Prostate gland (tissue), 2 donors: ENCODE measurements around the gene FXYD2. TPM values are rescaled to one million over a fixed set of nuclear protein-coding genes. Genes with fewer than 3 reads are reported as not detected.

Experiments
- DNase-seq: peaks from one replicate; pipeline ENCODE4 v3.0.0-alpha.2; 2019; ENCODE audit warnings: low spot score
- H3K27ac ChIP-seq, 2 donors: fragments of 200-600 bp; sonication (generic); 2 replicates each; pipeline ENCODE4 v1.5.1; 2017 to 2019
- H3K27me3 ChIP-seq: fragments of 200-600 bp; sonication (generic); replicated peaks from 2 replicates; pipeline ENCODE4 v1.5.1; 2019; ENCODE audit not compliant: insufficient read depth
- H3K36me3 ChIP-seq, 2 donors: fragments of 200-600 bp; sonication (generic); 1 replicate in 1 of 2; 2 replicates in 1 of 2; pipeline versions ENCODE4 v1.5.1 to v1.8.1; 2017 to 2019
- H3K4me1 ChIP-seq: fragments of 200-600 bp; sonication (generic); replicated peaks from 2 replicates; pipeline ENCODE4 v1.5.1; 2019
- H3K4me3 ChIP-seq, 2 donors: fragments of 200-600 bp; sonication (generic); 2 replicates each; pipeline ENCODE4 v1.5.1; 2017 to 2019
- H3K9me3 ChIP-seq: fragments of 200-600 bp; sonication (generic); 2 replicates; pipeline ENCODE4 v1.5.1; 2017
- CTCF ChIP-seq, 4 experiments: fragments of 200-600 bp in 2 of 4; fragments of 450-650 bp in 2 of 4; sonication (generic) in 2 of 4; IDR thresholded peaks; 1 replicate in 3 of 4; 2 replicates in 1 of 4; pipeline ENCODE4 v1.5.1; 2016 to 2019; ENCODE audit warnings: antibody characterized with exemption in 4 of 4, mild to moderate bottlenecking in 2 of 4, moderate library complexity in 2 of 4
- POLR2A ChIP-seq: fragments of 450-650 bp; IDR thresholded peaks from one replicate; pipeline ENCODE4 v1.6.1; 2016; ENCODE audit warnings: antibody characterized with exemption, mild to moderate bottlenecking
- POLR2AphosphoS5 ChIP-seq: sonication (generic); formaldehyde crosslinking; IDR thresholded peaks from one replicate; pipeline ENCODE4 v1.6.1; 2017; ENCODE audit warnings: antibody characterized with exemption
- WGBS: methylation state at CpG from one replicate; pipeline ENCODE4 v1.1.5; 2018; 5-methylcytosine and 5-hydroxymethylcytosine counted together
- intact Hi-C: fragments of 100-400 bp; cut with DNase I; formaldehyde crosslinking; loops from one replicate; pipeline ENCODE4 v1.14.2; 2022
- total RNA-seq, 2 donors: library from RNA; depleted of rRNA; stranded (reverse); fragments of >200 nt; gene quantifications; one replicate each; pipeline ENCODE4 v1.1.0, GENCODE V29; 2016

The FXYD2 gene
- total RNA-seq, 2 donors from 2014 or later: 0.87 to 1.8 TPM

- intact Hi-C loops: loop anchor here (5.0 kb wide), 3 partner anchors 128 to 377 kb away; no protein-coding TSS in a partner anchor
- TF ChIP-seq POLR2A (no peak), POLR2AphosphoS5 (no peak), CTCF (IDR thresholded peaks at IDR 0.05) (peak in 2 of 4 experiments; percentile 26 to 56)
- Histone ChIP-seq H3K27ac (no peak overlapping the region), H3K36me3 (no peaks in the 10 kb centered on the region), H3K4me1 (peaks cover 5% of the 10 kb centered on the region), H3K4me3 (no peak overlapping the region), H3K27me3 (no peaks in the 10 kb centered on the region), H3K9me3 (no peaks in the 10 kb centered on the region)
- no peak for DNase-seq
- WGBS: 65% methylated on average over 10 of the region's 10 CpGs
These were observed 5.2 kb downstream of the FXYD2 start for GRCh38 chr11:117819096-117820040.

GRCh38 chr11:117818041-117818873 lies 6.3 kb downstream of the FXYD2 start:
- Histone ChIP-seq H3K27me3 (no peaks in the 10 kb centered on the region), H3K4me1 (peaks cover 5% of the 10 kb centered on the region), H3K36me3 (no peaks in the 10 kb centered on the region), H3K9me3 (no peaks in the 10 kb centered on the region), H3K4me3 (no peak overlapping the region), H3K27ac (no peak overlapping the region)
- intact Hi-C loops: loop anchor here (5.0 kb wide), 2 partner anchors 234 to 376 kb away; no protein-coding TSS in a partner anchor
- WGBS: 58% methylated on average over 9 of the region's 9 CpGs
- TF ChIP-seq POLR2A (no peak), CTCF (IDR thresholded peaks at IDR 0.05) (no peak), POLR2AphosphoS5 (no peak)
- no peak for DNase-seq

GRCh38 chr11:117817368-117818040 lies 7.0 kb downstream of the FXYD2 start:
- TF ChIP-seq CTCF (IDR thresholded peaks at IDR 0.05) (peak; percentile 97 to 99 (median 98)), POLR2A (no peak), POLR2AphosphoS5 (peak; percentile 18)

GRCh38 chr11:117816846-117817367 lies 7.6 kb downstream of the FXYD2 start:
- H3K9me3 ChIP-seq: no peaks in the 10 kb centered on the region
- TF ChIP-seq CTCF (IDR thresholded peaks at IDR 0.05) (no peak), POLR2A (no peak), POLR2AphosphoS5 (no peak)
- H3K27me3 ChIP-seq: no peaks in the 10 kb centered on the region
- H3K36me3 ChIP-seq: no peaks in the 10 kb centered on the region
- H3K4me1 ChIP-seq: peaks cover 5% of the 10 kb centered on the region
- DNase-seq: no peak
- no peak overlapping the region for H3K4me3 ChIP-seq
- WGBS: 82% methylated on average over 5 of the region's 5 CpGs
- intact Hi-C loops: loop anchor here (2.0 to 5.0 kb wide), 3 partner anchors 235 to 390 kb away; no protein-coding TSS in a partner anchor
- no peak overlapping the region for H3K27ac ChIP-seq

More at GRCh38 chr11:117817368-117818040, 7.0 kb downstream of the FXYD2 start:
- no peak overlapping the region for H3K4me3 ChIP-seq
- no peaks in the 10 kb centered on the region for H3K9me3 ChIP-seq
- intact Hi-C loops: loop anchor here (2.0 to 5.0 kb wide), 3 partner anchors 235 to 391 kb away; no protein-coding TSS in a partner anchor
- peaks cover 5% of the 10 kb centered on the region for H3K4me1 ChIP-seq
- peak; percentile 57 for DNase-seq
- no peaks in the 10 kb centered on the region for H3K36me3 ChIP-seq
- 17% methylated on average over 19 of the region's 19 CpGs for WGBS
- no peaks in the 10 kb centered on the region for H3K27me3 ChIP-seq
- H3K27ac ChIP-seq: peak overlapping the region in 1 of 2 donors; percentile 13
